K562 treated with DMSO at 1 percent for 4 hours (cell line): Measurements from ENCODE around the gene LPAR6. TPM values are rescaled to one million over a fixed set of nuclear protein-coding genes. Genes with fewer than 3 reads are reported as not detected.

Source experiments
- total RNA-seq: library from RNA; unstranded; fragments of 300-600 nt; gene quantifications from 2 replicates; pipeline ENCODE4 v1.2.3, GENCODE V29; 2022; ENCODE audit not compliant: insufficient read depth

The LPAR6 gene
- total RNA-seq, result not detected in 2 replicates

GRCh38 chr13:48412881-48413351 lies at the start of gene LPAR6:
TSS of gene LPAR6 (minus strand) at chr13:48413113. CDS start at chr13:48412423, 690 bp downstream.

Other genes starting within 250 kb of the LPAR6 start
- 62.5 and 70.2 TPM in 2 replicates for gene ITM2B, start 179.9 kb downstream of the LPAR6 start, total RNA-seq
- gene RB1, start 109.4 kb downstream of the LPAR6 start, total RNA-seq, result 14.0 TPM in 2 replicates
- 1.1 and 5.1 TPM in 2 replicates for gene RCBTB2, start 120.0 kb upstream of the LPAR6 start, total RNA-seq
- not detected in 2 replicates for gene CYSLTR2, start 240.8 kb upstream of the LPAR6 start, total RNA-seq